KMS-11 (cell line): ENCODE results near the gene TBX20.
A peak's percentile ranks its signal among the peaks of the same experiment; 100 is the strongest.
"Not testable (repeated sequence)": the region's sequence is repeated elsewhere in the genome, so short reads cannot be mapped to it uniquely, and the experiment has no call there.

Source experiments
- H2AFZ ChIP-seq: fragments of 200-600 bp; sonication (generic); 2 replicates; pipeline ENCODE4 v1.6.1; 2016; ENCODE audit warnings: antibody characterized with exemption, mixed run types, low read depth
- H3K27ac ChIP-seq: fragments of 200-600 bp; sonication (generic); 2 replicates; pipeline ENCODE4 v1.6.1; 2016; ENCODE audit warnings: mild to moderate bottlenecking, mixed run types
- H3K27me3 ChIP-seq: fragments of 200-600 bp; sonication (generic); 2 replicates; pipeline ENCODE4 v1.6.1; 2017; ENCODE audit warnings: mild to moderate bottlenecking, low read depth, mixed run types, moderate library complexity; ENCODE audit not compliant: insufficient read depth
- H3K36me3 ChIP-seq: fragments of 200-600 bp; sonication (generic); 2 replicates; pipeline ENCODE4 v1.6.1; 2017; ENCODE audit warnings: mild to moderate bottlenecking, mixed run types; ENCODE audit not compliant: insufficient read depth
- H3K4me1 ChIP-seq: fragments of 200-600 bp; sonication (generic); 2 replicates; pipeline ENCODE4 v1.6.1; 2016; ENCODE audit warnings: mild to moderate bottlenecking, low read depth, mixed run types; ENCODE audit not compliant: poor library complexity, severe bottlenecking
- H3K4me2 ChIP-seq: fragments of 200-600 bp; sonication (generic); 2 replicates; pipeline ENCODE4 v1.7.0; 2016; ENCODE audit warnings: mild to moderate bottlenecking, mixed run types
- H3K4me3 ChIP-seq: fragments of 200-600 bp; sonication (generic); IDR thresholded peaks from 2 replicates; pipeline ENCODE4 v1.6.1; 2017; ENCODE audit warnings: low read depth, low read length, mixed read lengths; ENCODE audit not compliant: insufficient read depth
- H3K79me2 ChIP-seq: fragments of 200-600 bp; sonication (generic); 2 replicates; pipeline ENCODE4 v1.6.1; 2016; ENCODE audit warnings: low read depth, mixed run types; ENCODE audit not compliant: insufficient read depth
- H3K9ac ChIP-seq: fragments of 200-600 bp; sonication (generic); 2 replicates; pipeline ENCODE4 v1.6.1; 2016; ENCODE audit warnings: mild to moderate bottlenecking, mixed run types
- H4K20me1 ChIP-seq: fragments of 200-600 bp; sonication (generic); 2 replicates; pipeline ENCODE4 v1.6.1; 2016; ENCODE audit warnings: mild to moderate bottlenecking, mixed run types; ENCODE audit not compliant: insufficient read depth
- CTCF ChIP-seq: fragments of 200-600 bp; sonication (generic); conservative IDR thresholded peaks from 2 replicates; pipeline ENCODE4 v1.6.1; 2017; ENCODE audit warnings: low read depth, mild to moderate bottlenecking, antibody characterized with exemption, low read length, moderate library complexity, mixed read lengths

Gene TBX20

GRCh38 chr7:35232994-35233393 is 20.9 kb downstream of the TBX20 start:
- Histone ChIP-seq H3K9ac (no peak overlapping the region), H3K4me1 (peaks cover 74% of the 10 kb centered on the region), H3K36me3 (no peaks in the 10 kb centered on the region), H2AFZ (0 out of 2 replicates have a peak overlapping the region, but pooled peaks have one; percentile 36), H3K27me3 (no peaks in the 10 kb centered on the region), H3K4me3 (no peak overlapping the region), H3K79me2 (no peaks in the 10 kb centered on the region), H4K20me1 (no peaks in the 10 kb centered on the region), H3K4me2 (peak overlapping the region; percentile 61), H3K27ac (peak overlapping the region; percentile 29; the same call in 1 of the 2 replicates)
- no peak for TF ChIP-seq CTCF

GRCh38 chr7:35231221-35231620 is 22.7 kb downstream of the TBX20 start:
- not testable (repeated sequence) for H3K36me3 ChIP-seq, H3K27me3 ChIP-seq, H4K20me1 ChIP-seq, H3K4me3 ChIP-seq, H3K9ac ChIP-seq, H2AFZ ChIP-seq, H3K79me2 ChIP-seq
- H3K4me2 ChIP-seq, result peak overlapping the region; percentile 55
- peaks cover 74% of the 10 kb centered on the region for H3K4me1 ChIP-seq
- H3K27ac ChIP-seq, result 0 out of 2 replicates have a peak overlapping the region, but pooled peaks have one; percentile 8

- H3K9ac ChIP-seq, H3K4me3 ChIP-seq, H2AFZ ChIP-seq, H3K27me3 ChIP-seq, H4K20me1 ChIP-seq, H3K4me2 ChIP-seq, H3K79me2 ChIP-seq, H3K36me3 ChIP-seq, H3K27ac ChIP-seq: not testable (repeated sequence)
- H3K4me1 ChIP-seq, result peaks cover 59% of the 10 kb centered on the region
Measured at GRCh38 chr7:35229116-35229780, 24.7 kb downstream of the TBX20 start.

- H2AFZ ChIP-seq, H3K27me3 ChIP-seq, H3K9ac ChIP-seq, H3K4me3 ChIP-seq, H4K20me1 ChIP-seq, H3K4me2 ChIP-seq, H3K27ac ChIP-seq, H3K36me3 ChIP-seq, H3K79me2 ChIP-seq: not testable (repeated sequence)
- H3K4me1 ChIP-seq, result peaks cover 52% of the 10 kb centered on the region
Measured at GRCh38 chr7:35228496-35229051, 25.3 kb downstream of the TBX20 start.

GRCh38 chr7:35227438-35227837 is 26.5 kb downstream of the TBX20 start:
- H3K36me3 ChIP-seq, H4K20me1 ChIP-seq, H3K4me2 ChIP-seq, H3K79me2 ChIP-seq, H3K27me3 ChIP-seq, H2AFZ ChIP-seq, H3K27ac ChIP-seq, H3K9ac ChIP-seq, H3K4me3 ChIP-seq: not testable (repeated sequence)
- H3K4me1 ChIP-seq, result peaks cover 41% of the 10 kb centered on the region

- not testable (repeated sequence) for H3K4me1 ChIP-seq, H3K4me2 ChIP-seq, H3K9ac ChIP-seq, H3K4me3 ChIP-seq, H4K20me1 ChIP-seq, H3K79me2 ChIP-seq, H3K27ac ChIP-seq, H3K36me3 ChIP-seq, H2AFZ ChIP-seq, H3K27me3 ChIP-seq
Measured at GRCh38 chr7:35222445-35222844, 31.5 kb downstream of the TBX20 start.

GRCh38 chr7:35220176-35220575 is 33.7 kb downstream of the TBX20 start:
- H3K4me2 ChIP-seq, H2AFZ ChIP-seq, H4K20me1 ChIP-seq, H3K9ac ChIP-seq, H3K36me3 ChIP-seq, H3K27me3 ChIP-seq, H3K79me2 ChIP-seq, H3K4me3 ChIP-seq, H3K27ac ChIP-seq: not testable (repeated sequence)
- H3K4me1 ChIP-seq, result peaks cover 20% of the 10 kb centered on the region

- Histone ChIP-seq H3K4me2 (peak overlapping the region; percentile 22), H3K27ac (peak overlapping the region; percentile 32; the same call in 1 of the 2 replicates), H3K4me1 (peaks cover 32% of the 10 kb centered on the region)
- not testable (repeated sequence) for H3K4me3 ChIP-seq, H3K27me3 ChIP-seq, H4K20me1 ChIP-seq, H3K36me3 ChIP-seq, H2AFZ ChIP-seq, H3K79me2 ChIP-seq, H3K9ac ChIP-seq
Measured at GRCh38 chr7:35216033-35216432, 37.9 kb downstream of the TBX20 start.

- not testable (repeated sequence) for H3K27me3 ChIP-seq, H3K27ac ChIP-seq, H3K36me3 ChIP-seq, H3K9ac ChIP-seq, H4K20me1 ChIP-seq, H3K79me2 ChIP-seq, H2AFZ ChIP-seq, H3K4me3 ChIP-seq
- Histone ChIP-seq H3K4me1 (peaks cover 32% of the 10 kb centered on the region), H3K4me2 (peak overlapping the region; percentile 86)
Measured at GRCh38 chr7:35215063-35215462, 38.8 kb downstream of the TBX20 start.
